Fibroblast of lung (primary cell): Measurements from ENCODE around the gene ZMAT3. TPM values are rescaled to one million over a fixed set of nuclear protein-coding genes. Genes with fewer than 3 reads are reported as not detected.

Experiments
- DNase-seq, 2 donors: peaks; one replicate each; pipeline versions ENCODE4 v3.0.0 to v3.0.0-alpha.2; 2010; ENCODE audit warnings: low read depth in 2 of 2
- H2AFZ ChIP-seq: 2 replicates; pipeline ENCODE4 v1.5.1; 2012; ENCODE audit warnings: low read length, control low read depth, inconsistent platforms
- H3K27ac ChIP-seq: 2 replicates; pipeline ENCODE4 v1.5.1; 2011; ENCODE audit warnings: low read length, control low read depth; ENCODE audit not compliant: insufficient read depth
- H3K27me3 ChIP-seq: 2 replicates; pipeline ENCODE4 v1.5.1; 2011; ENCODE audit warnings: mild to moderate bottlenecking, low read length; ENCODE audit not compliant: control insufficient read depth, insufficient read depth
- H3K36me3 ChIP-seq: 2 replicates; pipeline ENCODE4 v1.5.1; 2011; ENCODE audit warnings: low read length; ENCODE audit not compliant: control insufficient read depth, insufficient read depth
- H3K4me1 ChIP-seq: 2 replicates; pipeline ENCODE4 v1.5.1; 2011; ENCODE audit warnings: low read length; ENCODE audit not compliant: control insufficient read depth, insufficient read depth; ENCODE audit errors: extremely low read depth
- H3K4me2 ChIP-seq: 2 replicates; pipeline ENCODE4 v1.5.1; 2011; ENCODE audit warnings: low read length, control low read depth; ENCODE audit not compliant: insufficient read depth; ENCODE audit errors: extremely low read depth
- H3K4me3 ChIP-seq, 4 experiments: fragments of 200-600 bp in 1 of 4; sonication (generic) in 1 of 4; replicated peaks in 1 of 4; 2 replicates each; pipeline ENCODE4 v1.5.1; 2011 to 2016; ENCODE audit warnings: low read length in 4 of 4, low read depth in 3 of 4, mild to moderate bottlenecking in 3 of 4, control low read depth in 2 of 4, inconsistent platforms in 1 of 4, mixed read lengths in 1 of 4; ENCODE audit not compliant: insufficient read depth in 1 of 4; ENCODE audit errors: control extremely low read depth in 1 of 4
- H3K79me2 ChIP-seq: 2 replicates; pipeline ENCODE4 v1.5.1; 2012; ENCODE audit warnings: mild to moderate bottlenecking, low read length, inconsistent platforms; ENCODE audit not compliant: control insufficient read depth, insufficient read depth
- H3K9ac ChIP-seq: 2 replicates; pipeline ENCODE4 v1.5.1; 2011; ENCODE audit warnings: mild to moderate bottlenecking, low read length, control low read depth; ENCODE audit not compliant: insufficient read depth
- H3K9me3 ChIP-seq: 2 replicates; pipeline ENCODE4 v1.5.1; 2012; ENCODE audit warnings: low read depth, low read length; ENCODE audit not compliant: control insufficient read depth, insufficient read depth
- H4K20me1 ChIP-seq: 2 replicates; pipeline ENCODE4 v1.5.1; 2011; ENCODE audit warnings: low read length; ENCODE audit not compliant: control insufficient read depth, insufficient read depth; ENCODE audit errors: extremely low read depth
- EZH2 ChIP-seq: IDR thresholded peaks from 2 replicates; pipeline ENCODE4 v1.5.1; 2012; ENCODE audit warnings: low read length, control low read depth, mild to moderate bottlenecking; ENCODE audit errors: missing control alignments
- polyA plus RNA-seq, 2 donors: library from polyadenylated mRNA; depleted of rRNA in 1 of 2; stranded (reverse) in 1 of 2; unstranded in 1 of 2; fragments of >200 nt; gene quantifications; 2 replicates each; pipeline ENCODE4 v1.2.1, GENCODE V29; 2011 to 2012; ENCODE audit warnings: missing spikeins in 1 of 2
- total RNA-seq: library from RNA; depleted of rRNA; stranded (reverse); fragments of >200 nt; gene quantifications from 2 replicates; pipeline ENCODE4 v1.2.1, GENCODE V29; 2014
- TF ChIP-seq, protein P1 (sequence below), 2 donors: IDR thresholded peaks in 1 of 2; conservative IDR thresholded peaks in 1 of 2; 1 replicate in 1 of 2; 2 replicates in 1 of 2; pipeline ENCODE4 v1.5.1; 2011 to 2012; ENCODE audit warnings: low read length in 2 of 2, control low read depth in 1 of 2, inconsistent platforms in 1 of 2, low read depth in 1 of 2, mild to moderate bottlenecking in 1 of 2

The ZMAT3 gene
- total and polyA plus RNA-seq, 2 donors (not counting 1 experiment from before 2014, with no cell fraction given), result 34.3 to 34.8 TPM

DNA sequence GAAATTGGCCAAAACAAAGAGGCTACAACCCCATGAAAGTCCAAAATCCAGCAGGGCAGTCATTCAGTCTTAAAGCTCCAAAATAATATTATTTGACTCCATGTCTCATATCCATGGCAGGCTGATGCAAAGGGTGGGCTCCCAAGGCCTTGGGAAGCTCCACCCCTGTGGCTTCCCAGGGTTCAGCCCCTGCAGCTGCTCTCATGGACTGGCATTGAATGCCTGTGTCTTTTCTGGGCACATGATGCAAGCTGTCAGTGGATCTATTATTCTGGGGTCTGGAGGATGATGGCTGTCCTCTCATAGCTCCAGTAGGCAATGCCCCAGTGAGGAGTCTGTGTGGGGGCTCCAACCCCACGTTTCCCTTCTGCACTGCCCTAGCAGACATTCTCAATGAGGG lies 81.8 kb downstream of the ZMAT3 start:
- no peak overlapping the region for H3K27ac ChIP-seq
- H4K20me1 ChIP-seq, result no peaks in the 10 kb centered on the region
- no peak overlapping the region for H3K4me2 ChIP-seq
- no peaks in the 10 kb centered on the region for H3K36me3 ChIP-seq
- TF ChIP-seq, protein P1, sequence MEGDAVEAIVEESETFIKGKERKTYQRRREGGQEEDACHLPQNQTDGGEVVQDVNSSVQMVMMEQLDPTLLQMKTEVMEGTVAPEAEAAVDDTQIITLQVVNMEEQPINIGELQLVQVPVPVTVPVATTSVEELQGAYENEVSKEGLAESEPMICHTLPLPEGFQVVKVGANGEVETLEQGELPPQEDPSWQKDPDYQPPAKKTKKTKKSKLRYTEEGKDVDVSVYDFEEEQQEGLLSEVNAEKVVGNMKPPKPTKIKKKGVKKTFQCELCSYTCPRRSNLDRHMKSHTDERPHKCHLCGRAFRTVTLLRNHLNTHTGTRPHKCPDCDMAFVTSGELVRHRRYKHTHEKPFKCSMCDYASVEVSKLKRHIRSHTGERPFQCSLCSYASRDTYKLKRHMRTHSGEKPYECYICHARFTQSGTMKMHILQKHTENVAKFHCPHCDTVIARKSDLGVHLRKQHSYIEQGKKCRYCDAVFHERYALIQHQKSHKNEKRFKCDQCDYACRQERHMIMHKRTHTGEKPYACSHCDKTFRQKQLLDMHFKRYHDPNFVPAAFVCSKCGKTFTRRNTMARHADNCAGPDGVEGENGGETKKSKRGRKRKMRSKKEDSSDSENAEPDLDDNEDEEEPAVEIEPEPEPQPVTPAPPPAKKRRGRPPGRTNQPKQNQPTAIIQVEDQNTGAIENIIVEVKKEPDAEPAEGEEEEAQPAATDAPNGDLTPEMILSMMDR (conservative IDR thresholded peaks at IDR 0.05 in 1 of 2, IDR thresholded peaks at IDR 0.05 in 1 of 2; ENCODE audit: low read depth in 1 of 2, low read length in 2 of 2), result no peak
- TF ChIP-seq EZH2, result no peak
- no peak overlapping the region for H2AFZ ChIP-seq
- no peaks in the 10 kb centered on the region for H3K79me2 ChIP-seq
- no peak overlapping the region for H3K4me3 ChIP-seq
- no peak overlapping the region for H3K9ac ChIP-seq
- no peaks in the 10 kb centered on the region for H3K27me3 ChIP-seq
- DNase-seq, result no peak
- H3K9me3 ChIP-seq, result no peaks in the 10 kb centered on the region
- no peaks in the 10 kb centered on the region for H3K4me1 ChIP-seq

DNA sequence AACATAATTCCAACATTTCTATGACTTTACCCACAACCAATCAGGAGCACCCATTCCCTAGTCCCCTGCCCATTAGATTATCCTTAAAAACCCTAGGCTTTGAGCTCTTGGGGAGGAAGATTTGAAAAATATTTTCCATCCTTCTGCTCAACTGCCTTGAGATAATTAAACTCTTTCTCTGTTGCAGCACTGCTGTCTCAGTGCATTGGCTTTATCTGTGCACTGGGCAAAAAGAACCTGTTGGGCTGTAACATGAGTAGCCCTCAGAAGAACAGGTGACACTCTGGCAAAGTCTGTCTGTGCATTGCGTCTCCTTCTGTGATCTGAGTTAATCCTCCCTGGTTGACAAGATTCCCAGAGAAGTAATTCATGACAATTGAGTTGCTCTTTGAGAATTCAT lies 83.9 kb downstream of the ZMAT3 start:
- Histone ChIP-seq H2AFZ (no peak overlapping the region), H3K9ac (no peak overlapping the region), H3K4me2 (no peak overlapping the region), H3K4me3 (no peak overlapping the region), H3K79me2 (no peaks in the 10 kb centered on the region), H3K27ac (no peak overlapping the region), H3K27me3 (no peaks in the 10 kb centered on the region), H3K9me3 (no peaks in the 10 kb centered on the region), H4K20me1 (no peaks in the 10 kb centered on the region), H3K36me3 (no peaks in the 10 kb centered on the region), H3K4me1 (no peaks in the 10 kb centered on the region)
- no peak for DNase-seq
- no peak for TF ChIP-seq EZH2
- TF ChIP-seq, protein P1 (conservative IDR thresholded peaks at IDR 0.05 in 1 of 2, IDR thresholded peaks at IDR 0.05 in 1 of 2; ENCODE audit: low read depth in 1 of 2, low read length in 2 of 2), result no peak

DNA sequence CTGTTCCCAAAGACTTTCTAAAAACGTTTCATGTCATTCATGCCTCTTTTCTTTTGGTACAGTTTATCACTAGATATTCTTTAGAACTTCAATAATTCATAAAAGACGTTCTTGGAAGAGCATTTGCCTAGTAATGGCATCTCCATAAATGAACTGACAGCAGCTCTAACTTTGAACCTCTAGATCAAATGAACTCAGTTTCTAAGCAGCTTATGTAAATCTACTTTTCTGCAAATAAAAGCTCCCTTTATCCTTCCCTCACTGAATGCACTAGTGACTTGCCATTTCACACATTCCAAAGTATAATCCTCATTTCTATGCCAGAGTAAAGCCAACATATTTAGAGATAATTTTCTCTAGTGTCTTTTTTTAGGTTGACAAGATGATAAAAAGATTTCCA lies 85.2 kb downstream of the ZMAT3 start:
- Histone ChIP-seq H3K9ac (no peak overlapping the region), H3K27me3 (no peaks in the 10 kb centered on the region), H2AFZ (no peak overlapping the region), H3K4me2 (no peak overlapping the region), H3K4me3 (no peak overlapping the region), H3K79me2 (no peaks in the 10 kb centered on the region), H4K20me1 (no peaks in the 10 kb centered on the region), H3K36me3 (no peaks in the 10 kb centered on the region), H3K4me1 (no peaks in the 10 kb centered on the region), H3K9me3 (no peaks in the 10 kb centered on the region), H3K27ac (no peak overlapping the region)
- no peak for TF ChIP-seq EZH2
- TF ChIP-seq, protein P1 (conservative IDR thresholded peaks at IDR 0.05 in 1 of 2, IDR thresholded peaks at IDR 0.05 in 1 of 2; ENCODE audit: low read depth in 1 of 2, low read length in 2 of 2), result no peak
- no peak for DNase-seq
